ENCODE measurements around the gene WDR93.

WDR93 gene

GRCh38 chr15:89749054-89749453, 58.4 kb downstream of the WDR93 start:
- DNase-seq (ENCODE audit: low read depth in 2 of 2) = no peak

DNA sequence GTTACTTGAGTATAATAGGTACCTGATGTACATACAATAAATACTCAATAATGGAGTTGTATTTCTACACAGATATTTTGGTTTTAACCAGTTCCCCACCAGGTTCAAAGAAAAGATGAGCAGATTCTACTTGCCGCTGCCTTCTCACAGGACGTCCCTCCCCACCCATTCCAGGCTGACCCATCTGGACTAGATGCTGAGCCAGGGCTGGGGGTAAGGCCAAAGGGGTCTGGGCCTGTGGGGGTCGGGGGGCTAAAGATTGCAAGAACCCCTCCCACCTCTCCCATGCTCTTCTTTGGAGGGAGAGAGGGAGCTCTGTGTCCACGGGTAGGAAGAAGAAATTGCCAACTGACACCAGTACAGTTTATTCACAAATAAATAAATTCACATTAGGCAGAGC, 58.9 kb downstream of the WDR93 start:
- no peak for DNase-seq (ENCODE audit: low read depth in 2 of 2)

DNA sequence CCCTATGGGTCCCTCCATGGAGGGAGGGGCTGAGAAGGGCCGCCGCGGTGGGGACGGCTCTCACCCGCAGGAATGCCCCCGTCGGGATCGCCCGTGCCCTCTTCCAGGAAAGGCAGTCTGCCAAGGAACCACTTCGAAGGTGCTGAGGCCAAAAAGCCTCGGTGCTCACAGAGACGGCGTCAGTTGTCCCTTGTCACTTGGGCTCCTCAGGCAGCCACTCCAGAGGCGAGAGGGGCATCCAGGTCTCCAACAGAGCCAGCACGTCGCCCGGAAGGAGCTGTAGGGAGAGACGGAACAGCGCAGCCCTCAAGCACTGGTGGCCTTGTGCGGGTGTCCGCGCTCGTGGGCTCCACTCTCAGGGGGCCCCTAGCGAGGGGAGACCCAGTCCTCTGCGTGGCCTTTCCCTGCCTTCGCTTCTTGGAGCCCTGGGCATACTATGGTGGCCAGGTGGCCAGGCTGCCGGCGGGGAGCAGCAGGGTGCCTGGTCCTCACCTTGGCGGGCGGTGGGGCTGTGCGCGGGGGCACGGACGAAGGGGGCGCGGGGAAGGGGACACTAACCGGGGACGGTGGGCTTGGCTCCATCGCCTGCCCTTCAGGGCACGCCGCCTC, 59.4 kb downstream of the WDR93 start:
- DNase-seq (ENCODE audit: low read depth in 2 of 2) = no peak

DNA sequence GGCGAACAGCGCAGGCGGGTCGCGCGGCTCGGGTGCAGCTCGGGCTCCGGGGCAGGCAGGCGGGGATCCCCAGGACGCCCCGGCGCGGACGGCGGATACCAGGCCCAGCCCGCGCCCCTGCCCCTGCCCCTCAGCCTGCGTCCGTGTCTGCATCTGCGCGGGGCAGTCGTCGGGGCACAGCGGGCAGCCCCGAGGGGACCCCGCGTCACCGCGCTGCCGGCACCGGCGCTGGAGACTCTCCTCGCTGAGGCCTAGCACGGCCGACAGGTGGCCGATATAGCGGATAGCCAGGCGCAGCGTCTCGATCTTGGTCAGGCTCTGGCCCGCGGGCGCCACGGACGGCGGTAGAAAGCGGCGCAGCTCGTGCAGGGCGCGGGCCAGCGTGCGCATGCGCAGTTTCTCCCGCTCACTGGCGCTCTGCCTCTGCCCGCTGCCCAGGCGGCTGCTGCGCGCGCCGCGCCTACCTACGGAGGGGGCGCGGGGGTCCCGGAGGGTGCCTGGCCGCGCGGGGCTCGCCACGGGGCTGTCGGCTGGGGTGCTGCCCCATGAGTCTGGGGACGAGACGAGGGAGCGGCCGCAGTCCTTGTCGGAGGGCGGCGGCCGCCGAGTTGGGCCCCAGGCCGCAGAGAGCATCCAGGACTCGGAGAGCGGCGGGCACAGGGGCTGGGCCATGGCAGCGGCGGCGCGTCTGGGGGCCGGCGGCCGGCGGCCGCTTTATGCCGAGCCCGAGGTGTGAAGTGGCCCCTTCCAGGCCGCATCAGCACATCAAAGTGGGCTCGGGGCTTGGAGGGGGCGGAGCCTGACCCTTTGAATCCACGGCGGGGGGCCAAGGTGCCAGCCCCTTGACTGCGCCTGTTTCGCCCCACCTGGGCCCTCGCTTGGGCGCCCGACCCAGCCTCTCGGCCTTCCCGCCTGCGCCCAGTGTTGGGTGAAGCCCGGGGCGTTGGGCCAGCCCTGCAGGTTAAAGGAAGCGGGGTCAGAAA, 60.2 kb downstream of the WDR93 start, which contains the start of gene MESP1:
TSS of gene MESP1 (minus strand) at position 690 of the 983 bp plus-strand sequence. CDS start at position 672, 18 bp downstream.
- DNase-seq (ENCODE audit: low read depth in 2 of 2) = peak; percentile 71 to 72

DNA sequence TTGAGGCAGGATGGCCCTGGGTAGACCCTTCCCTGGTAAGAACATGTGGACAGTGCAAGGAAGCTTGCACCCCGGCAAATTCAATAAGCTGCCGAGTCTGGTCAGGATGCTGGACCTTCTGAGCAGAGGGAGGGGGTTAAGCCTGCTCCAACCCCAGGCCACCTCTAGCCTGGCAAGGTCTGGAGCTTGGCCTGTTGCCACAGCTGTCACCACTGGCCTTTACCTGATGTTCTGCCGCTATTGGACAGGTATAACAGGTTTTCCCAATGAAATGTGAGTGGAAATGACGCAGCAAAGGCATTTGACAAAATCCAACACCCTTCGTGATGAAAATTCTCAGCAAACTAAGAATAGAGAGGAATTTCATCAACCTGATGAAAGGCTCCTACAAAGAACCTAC, 61.1 kb downstream of the WDR93 start:
- no peak for DNase-seq (ENCODE audit: low read depth in 2 of 2)

GRCh38 chr15:89753855-89754254, 63.2 kb downstream of the WDR93 start:
- no peak for DNase-seq (ENCODE audit: low read depth in 2 of 2)

- no peak for DNase-seq (ENCODE audit: low read depth in 2 of 2)
Measured at GRCh38 chr15:89754361-89755154, 63.9 kb downstream of the WDR93 start.

- DNase-seq (ENCODE audit: low read depth in 2 of 2) = no peak
Measured at GRCh38 chr15:89755701-89756100, 65.1 kb downstream of the WDR93 start.

GRCh38 chr15:89756897-89757296, 66.3 kb downstream of the WDR93 start:
- no peak for DNase-seq (ENCODE audit: low read depth in 2 of 2)

GRCh38 chr15:89758283-89758682, 67.7 kb downstream of the WDR93 start:
- DNase-seq (ENCODE audit: low read depth in 2 of 2) = no peak

- DNase-seq (ENCODE audit: low read depth in 2 of 2) = no peak
Measured at GRCh38 chr15:89758981-89759380, 68.4 kb downstream of the WDR93 start.

GRCh38 chr15:89759835-89760234, 69.2 kb downstream of the WDR93 start:
- DNase-seq (ENCODE audit: low read depth in 2 of 2) = no peak

DNA sequence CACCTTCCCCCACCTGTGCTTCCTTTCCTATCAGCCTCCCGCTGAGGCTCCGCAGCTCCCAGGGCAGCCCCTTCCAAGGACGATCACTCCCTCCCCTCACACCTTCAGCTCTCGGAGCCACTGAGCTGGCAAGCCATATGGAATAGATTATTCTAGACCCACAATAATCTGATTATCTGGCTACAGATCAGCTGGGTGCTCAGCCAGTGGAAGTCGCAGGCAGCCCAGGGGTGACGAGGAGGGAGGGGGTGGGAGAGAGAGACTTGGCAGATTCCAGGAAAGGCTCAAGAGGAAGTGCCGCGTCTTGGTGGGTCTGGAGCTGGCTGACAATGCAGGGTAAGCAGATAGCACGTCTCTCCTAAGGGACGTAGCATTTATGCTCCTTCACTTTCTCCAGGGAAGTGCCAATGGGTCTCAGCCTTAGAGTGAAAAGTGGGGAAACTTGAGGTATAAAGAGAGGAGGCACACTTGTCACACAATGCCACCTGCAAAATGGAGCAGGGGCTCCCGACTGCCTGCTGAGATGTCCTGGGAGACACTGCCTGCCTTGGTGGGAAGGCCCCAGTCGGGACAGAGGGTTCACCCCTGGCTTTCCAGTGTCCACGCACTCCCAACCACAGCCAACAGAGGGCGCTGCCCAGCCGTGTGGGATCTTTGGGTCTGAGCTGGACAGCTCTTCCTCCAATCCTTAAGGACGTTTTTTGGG, 69.8 kb downstream of the WDR93 start:
- peak; percentile 34 to 46 for DNase-seq (ENCODE audit: low read depth in 2 of 2)

DNA sequence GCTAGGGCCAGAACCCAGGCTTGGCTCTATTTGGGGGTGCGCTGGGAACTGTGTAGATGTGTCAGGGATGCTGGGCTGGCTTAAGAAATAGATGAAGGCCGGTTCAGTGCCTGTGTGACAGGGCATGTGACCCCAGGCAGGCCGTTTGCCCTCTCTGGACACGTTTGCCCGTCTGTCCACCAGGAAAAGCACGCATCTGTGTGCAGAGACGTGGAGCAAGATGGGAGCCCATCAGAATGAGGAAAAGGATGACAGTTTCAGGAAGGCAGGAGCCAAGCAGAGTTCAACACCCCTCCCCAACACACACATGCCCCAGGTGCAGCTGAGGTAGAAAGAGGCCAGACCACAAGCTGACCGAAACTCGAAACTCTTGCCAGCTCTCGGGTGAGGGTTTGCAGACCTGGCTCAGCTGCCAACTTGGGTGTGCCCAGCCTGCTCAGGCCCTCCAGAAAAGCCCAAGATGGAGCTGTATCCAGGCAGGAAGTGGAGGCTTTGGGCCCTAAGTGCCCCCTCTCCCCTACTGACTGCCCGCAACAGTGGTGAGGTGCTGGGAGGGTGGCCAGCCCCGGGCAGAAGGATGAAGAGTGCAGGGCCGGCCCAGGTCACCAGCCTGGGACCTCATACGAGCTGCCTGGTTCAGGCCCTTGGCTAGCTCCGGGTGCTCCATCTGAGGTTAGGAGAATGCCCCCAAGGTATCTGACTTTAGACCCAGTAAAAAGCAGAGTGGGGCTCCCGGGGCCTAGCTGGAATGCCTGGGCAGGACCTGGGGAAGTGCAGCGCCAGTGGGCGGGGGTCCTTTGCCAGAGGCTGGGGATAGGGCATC, 70.6 kb downstream of the WDR93 start:
- DNase-seq (ENCODE audit: low read depth in 2 of 2) = no peak

GRCh38 chr15:89761929-89762328, 71.3 kb downstream of the WDR93 start:
- no peak for DNase-seq (ENCODE audit: low read depth in 2 of 2)

- DNase-seq (ENCODE audit: low read depth in 2 of 2) = no peak
Measured at GRCh38 chr15:89765694-89766093, 75.1 kb downstream of the WDR93 start.

- DNase-seq (ENCODE audit: low read depth in 2 of 2) = no peak
Measured at GRCh38 chr15:89766357-89767311, 76.0 kb downstream of the WDR93 start.

DNA sequence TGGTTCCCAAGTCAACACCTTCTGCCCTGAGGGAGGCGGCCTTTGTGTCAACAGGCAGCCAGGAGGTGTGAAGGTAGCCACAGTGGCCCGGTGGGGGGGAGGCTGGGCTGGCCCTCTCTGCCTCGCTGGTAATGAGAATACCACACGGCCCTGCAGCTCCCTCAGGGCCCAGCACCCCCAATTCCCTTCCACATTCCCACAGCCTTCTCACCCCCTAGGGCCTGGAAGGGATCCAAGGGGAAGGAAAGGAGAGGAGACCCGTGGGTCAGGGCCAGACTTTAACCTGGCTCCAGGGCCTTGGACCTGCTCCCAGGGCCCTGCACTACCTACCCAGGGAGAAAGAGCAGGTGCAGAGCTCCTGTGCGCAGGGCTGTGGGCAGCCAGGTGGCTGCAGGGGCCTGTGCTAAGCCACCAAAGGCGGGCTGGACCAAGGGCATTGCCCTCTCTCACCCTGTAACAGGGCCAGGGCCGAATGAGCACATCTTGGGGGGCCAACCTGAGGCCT, 76.9 kb downstream of the WDR93 start:
- DNase-seq (ENCODE audit: low read depth in 2 of 2) = no peak

DNA sequence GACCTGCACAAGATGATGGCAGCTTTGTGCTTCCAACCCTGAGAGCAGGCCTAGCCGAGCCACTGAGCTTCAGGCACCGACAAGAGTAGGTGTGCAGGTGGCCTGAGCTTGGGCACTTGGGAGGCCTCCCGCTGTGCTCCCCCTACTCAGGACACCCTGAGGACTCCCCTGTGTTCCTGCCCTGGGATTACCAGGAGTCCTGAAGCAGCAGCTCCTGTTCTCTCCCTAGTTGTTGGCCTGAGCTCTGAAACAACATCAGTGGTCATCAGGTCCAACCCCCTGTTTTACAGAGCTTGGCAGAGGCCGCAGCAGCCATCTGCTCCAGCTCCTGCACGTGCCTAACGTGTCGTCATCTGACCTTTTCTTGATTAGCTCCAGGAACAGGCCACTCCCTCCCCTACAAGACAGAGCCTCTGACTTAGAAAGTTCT, 77.5 kb downstream of the WDR93 start:
- no peak for DNase-seq (ENCODE audit: low read depth in 2 of 2)
